ENCODE measurements around the gene LRRC74B.

Gene LRRC74B

GRCh38 chr22:21106000-21106399 lies 60.3 kb downstream of the LRRC74B start:
- no peak for TF ChIP-seq CTCF (IDR thresholded peaks at IDR 0.05; ENCODE audit: insufficient read depth, low read depth, low read length, missing control alignments)
- H3K4me3 ChIP-seq (ENCODE audit: low read depth, low read length) = no peak overlapping the region
- no peak for DNase-seq (ENCODE audit: low read depth)

DNA sequence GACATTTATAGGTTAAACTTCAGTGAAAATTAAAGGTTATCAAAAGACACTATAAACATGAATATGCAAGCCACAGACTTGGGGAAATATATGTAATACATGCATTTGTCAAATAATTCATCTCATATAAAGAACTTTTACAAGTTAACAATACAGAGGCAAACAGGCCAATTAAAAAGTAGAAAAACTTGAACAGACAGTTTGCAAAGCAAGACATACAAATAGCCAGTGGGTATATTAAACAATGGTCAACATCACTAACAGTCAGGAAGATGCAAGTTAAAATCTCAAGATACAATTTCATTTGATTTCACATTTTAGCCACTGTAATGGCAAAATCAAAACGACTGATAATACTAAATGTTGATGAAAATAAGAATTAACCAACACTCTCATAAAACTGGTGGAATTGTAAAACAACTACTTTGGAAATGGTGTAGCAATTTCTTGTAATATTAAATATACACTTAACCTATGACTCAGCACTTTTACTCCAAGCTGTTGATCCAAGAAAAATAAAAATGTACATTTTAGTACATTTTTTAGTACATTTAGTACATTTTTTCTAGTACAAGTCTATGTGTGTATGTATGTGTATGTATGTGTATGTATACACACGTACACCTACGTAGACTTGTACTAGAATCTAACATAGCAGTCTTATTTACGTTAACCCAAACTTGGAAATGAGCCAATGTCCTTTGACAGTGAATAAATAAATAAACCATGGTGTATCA lies 62.8 kb downstream of the LRRC74B start:
- TF ChIP-seq CTCF (IDR thresholded peaks at IDR 0.05; ENCODE audit: insufficient read depth, low read depth, low read length, missing control alignments) = no peak
- no peak for DNase-seq (ENCODE audit: low read depth)
- no peak overlapping the region for H3K4me3 ChIP-seq (ENCODE audit: low read depth, low read length)
